ENCODE data around the gene ZNF580.

The ZNF580 gene

DNA sequence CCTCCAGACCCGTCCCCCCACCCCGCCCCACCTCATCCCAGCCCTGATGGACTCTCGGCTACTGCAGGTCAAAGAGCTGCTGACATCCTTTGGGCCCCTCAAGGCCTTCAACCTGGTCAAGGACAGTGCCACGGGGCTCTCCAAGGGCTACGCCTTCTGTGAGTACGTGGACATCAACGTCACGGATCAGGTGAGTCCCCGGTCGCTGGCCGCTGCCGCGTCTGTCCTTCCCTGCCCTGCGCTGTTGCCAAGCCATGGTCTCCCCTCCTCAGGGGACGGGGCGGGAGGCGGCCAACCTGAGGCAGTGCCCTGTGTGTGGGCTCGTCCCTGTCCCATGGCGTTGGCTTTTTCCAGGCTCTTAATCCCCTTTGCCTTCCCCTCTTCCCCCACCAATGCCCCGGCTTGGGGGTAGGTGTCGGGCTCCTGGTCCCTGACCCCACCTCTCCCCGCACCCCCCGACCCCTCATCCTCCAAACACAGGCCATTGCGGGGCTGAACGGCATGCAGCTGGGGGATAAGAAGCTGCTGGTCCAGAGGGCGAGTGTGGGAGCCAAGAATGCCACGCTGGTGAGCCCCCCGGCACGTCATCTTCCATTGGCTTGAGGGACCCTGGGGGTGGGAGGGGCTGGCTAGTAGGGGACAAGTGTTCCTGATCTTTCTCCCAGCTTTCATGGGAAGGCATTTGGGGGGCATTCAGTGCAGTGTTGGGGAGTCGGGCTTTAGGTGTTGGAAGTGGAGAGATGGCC, 28.0 kb downstream of the ZNF580 start:
- TF ChIP-seq, protein P1, sequence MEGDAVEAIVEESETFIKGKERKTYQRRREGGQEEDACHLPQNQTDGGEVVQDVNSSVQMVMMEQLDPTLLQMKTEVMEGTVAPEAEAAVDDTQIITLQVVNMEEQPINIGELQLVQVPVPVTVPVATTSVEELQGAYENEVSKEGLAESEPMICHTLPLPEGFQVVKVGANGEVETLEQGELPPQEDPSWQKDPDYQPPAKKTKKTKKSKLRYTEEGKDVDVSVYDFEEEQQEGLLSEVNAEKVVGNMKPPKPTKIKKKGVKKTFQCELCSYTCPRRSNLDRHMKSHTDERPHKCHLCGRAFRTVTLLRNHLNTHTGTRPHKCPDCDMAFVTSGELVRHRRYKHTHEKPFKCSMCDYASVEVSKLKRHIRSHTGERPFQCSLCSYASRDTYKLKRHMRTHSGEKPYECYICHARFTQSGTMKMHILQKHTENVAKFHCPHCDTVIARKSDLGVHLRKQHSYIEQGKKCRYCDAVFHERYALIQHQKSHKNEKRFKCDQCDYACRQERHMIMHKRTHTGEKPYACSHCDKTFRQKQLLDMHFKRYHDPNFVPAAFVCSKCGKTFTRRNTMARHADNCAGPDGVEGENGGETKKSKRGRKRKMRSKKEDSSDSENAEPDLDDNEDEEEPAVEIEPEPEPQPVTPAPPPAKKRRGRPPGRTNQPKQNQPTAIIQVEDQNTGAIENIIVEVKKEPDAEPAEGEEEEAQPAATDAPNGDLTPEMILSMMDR (conservative IDR thresholded peaks at IDR 0.05; ENCODE audit: low read depth, low read length) = no peak
- H3K4me3 ChIP-seq (ENCODE audit: low read depth, low read length) = no peak overlapping the region

DNA sequence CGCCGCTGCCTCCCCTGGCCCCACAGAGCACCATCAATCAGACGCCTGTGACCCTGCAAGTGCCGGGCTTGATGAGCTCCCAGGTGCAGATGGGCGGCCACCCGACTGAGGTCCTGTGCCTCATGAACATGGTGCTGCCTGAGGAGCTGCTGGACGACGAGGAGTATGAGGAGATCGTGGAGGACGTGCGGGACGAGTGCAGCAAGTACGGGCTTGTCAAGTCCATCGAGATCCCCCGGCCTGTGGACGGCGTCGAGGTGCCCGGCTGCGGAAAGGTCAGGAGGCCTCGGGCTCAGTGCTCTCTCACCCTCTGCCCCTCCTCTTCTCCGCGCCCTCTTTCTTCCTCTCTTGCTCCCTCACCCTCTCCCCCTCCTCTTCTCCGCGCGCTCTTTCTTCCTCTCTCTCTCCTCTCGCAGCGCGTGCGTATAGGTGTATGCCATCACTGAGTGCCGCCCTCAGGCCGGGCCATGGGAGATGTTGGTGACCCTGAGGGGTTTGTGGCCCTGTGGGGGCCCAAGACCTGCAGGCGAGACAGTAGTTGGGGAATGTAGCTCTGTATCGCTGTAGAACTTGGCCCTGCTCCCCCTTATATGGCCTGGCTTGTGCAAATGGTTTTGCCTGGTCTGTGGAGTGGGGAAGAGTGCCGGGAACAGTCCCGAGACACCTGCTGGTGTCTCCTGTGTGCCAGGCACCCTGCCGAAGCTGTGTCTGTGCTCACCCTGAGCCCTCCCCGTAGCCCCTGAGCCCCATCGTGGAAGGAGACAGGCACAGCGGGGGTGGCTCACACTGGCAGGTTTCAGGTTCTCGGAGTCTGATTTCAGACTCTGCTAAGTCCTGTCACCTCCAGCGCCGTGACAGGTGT, 28.8 kb downstream of the ZNF580 start:
- no peak for DNase-seq (ENCODE audit: low read depth)
- no peak overlapping the region for H3K4me3 ChIP-seq (ENCODE audit: low read depth, low read length)
- TF ChIP-seq, protein P1 (conservative IDR thresholded peaks at IDR 0.05; ENCODE audit: low read depth, low read length) = no peak

More for the DNA sequence above, 28.0 kb downstream of the ZNF580 start:
- no peak for DNase-seq (ENCODE audit: low read depth)

DNA sequence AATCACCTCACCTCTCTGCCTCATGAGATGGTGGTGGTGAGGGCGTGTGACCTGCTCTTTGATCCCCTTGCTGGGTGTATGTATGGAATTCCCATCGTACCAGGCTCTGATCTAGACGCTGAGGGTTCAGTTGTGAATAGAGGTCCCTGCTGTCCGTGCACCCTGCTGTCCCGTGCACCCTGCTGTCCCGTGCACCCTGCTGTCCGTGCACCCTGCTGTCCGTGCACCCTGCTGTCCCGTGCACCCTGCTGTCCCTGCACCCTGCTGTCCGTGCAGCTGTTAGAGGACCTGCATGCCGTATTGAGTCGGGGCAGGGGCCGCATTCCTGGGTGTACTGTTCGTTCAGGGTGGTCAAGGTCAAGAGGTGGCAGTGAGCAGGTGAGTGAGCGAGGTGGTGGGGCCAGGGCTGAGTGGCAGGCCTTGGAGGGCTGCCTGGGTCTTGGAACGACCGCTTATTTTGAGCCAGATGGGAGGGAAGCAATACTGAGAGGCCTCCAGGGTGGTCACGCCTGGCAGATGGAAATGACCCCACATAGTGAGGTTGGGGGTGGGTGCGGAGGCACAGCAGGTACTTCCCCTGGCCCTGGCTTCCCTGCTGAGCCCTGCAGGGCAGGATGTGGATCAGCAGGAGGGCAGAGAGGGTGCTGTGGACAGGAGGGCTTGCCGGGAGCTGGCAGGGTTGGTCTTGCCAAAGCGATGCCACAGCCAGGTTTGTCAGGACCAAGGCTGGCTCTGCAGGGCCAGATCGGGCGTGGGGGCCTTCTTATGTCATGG, 29.7 kb downstream of the ZNF580 start:
- H3K4me3 ChIP-seq (ENCODE audit: low read depth, low read length) = no peak overlapping the region
- TF ChIP-seq, protein P1 (conservative IDR thresholded peaks at IDR 0.05; ENCODE audit: low read depth, low read length) = no peak
- no peak for DNase-seq (ENCODE audit: low read depth)

DNA sequence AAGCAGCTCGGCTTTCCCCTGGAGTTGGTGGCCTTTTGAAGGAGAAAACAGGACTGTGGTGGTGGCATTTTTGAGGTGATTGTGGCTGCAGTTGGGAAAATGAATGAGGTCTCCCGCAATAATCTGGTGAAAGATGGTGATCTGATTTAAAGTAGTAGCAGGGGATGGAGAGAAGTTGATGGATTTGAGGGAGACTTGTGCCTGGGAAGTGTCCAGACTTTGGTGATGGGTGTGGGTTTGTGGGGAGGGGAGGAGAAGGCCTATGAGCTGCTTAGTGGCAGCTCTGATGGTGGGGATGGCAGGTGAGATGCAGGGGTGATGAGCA, 30.2 kb downstream of the ZNF580 start:
- H3K4me3 ChIP-seq (ENCODE audit: low read depth, low read length) = no peak overlapping the region
- TF ChIP-seq, protein P1 (conservative IDR thresholded peaks at IDR 0.05; ENCODE audit: low read depth, low read length) = no peak
- no peak for DNase-seq (ENCODE audit: low read depth)

DNA sequence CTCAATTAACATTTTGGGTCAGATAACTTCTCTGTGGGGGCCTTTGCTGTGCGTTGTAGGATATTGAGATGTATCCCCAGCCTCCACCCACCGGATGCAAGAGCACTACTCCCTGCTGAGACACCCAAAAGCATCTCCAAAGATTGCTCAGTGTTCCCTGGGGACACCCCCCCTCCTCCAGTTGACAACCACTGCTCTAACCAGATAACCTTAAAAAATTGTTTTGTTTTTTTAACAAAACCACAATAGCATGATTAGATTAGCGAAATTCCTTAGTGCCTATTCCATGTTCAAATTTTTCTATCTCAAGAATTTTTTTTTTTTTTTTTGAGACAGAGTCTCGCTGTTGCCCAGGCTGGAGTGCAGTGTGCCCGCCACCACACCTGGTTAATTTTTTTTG, 31.6 kb downstream of the ZNF580 start:
- no peak overlapping the region for H3K4me3 ChIP-seq (ENCODE audit: low read depth, low read length)
- DNase-seq (ENCODE audit: low read depth) = peak; percentile 65
- TF ChIP-seq, protein P1 (conservative IDR thresholded peaks at IDR 0.05; ENCODE audit: low read depth, low read length) = no peak

DNA sequence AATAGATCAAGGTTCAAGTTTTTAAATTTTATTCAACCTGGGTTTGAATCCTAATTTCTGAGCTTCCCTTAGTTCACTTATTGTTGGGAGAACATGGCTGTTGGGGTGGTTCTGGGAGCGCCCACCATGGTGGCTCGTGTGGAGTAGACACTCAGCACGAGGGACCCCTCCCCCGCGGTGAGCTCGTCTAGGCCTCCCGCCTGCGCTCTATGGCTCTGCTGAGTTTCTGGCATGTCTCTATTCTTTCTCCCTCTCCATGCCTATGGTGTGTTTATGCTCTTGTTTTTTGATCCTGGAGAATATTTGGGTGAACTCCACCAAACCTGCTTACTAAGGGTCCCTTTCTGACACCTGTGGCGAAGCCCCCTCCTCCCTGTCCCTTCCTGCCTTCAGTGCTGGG, 32.7 kb downstream of the ZNF580 start:
- DNase-seq (ENCODE audit: low read depth) = no peak
- H3K4me3 ChIP-seq (ENCODE audit: low read depth, low read length) = no peak overlapping the region
- TF ChIP-seq, protein P1 (conservative IDR thresholded peaks at IDR 0.05; ENCODE audit: low read depth, low read length) = no peak

All from choroid plexus epithelial cell (primary cell).